Tibial nerve (tissue), 4 donors: Measurements from ENCODE around the gene ERI3.

Experiments used
- CTCF ChIP-seq, 5 experiments: fragments of 200-600 bp in 3 of 5; fragments of 450-650 bp in 2 of 5; sonication (generic) in 3 of 5; IDR thresholded peaks; one replicate each; pipeline ENCODE4 v1.5.1; 2016 to 2019; ENCODE audit warnings: antibody characterized with exemption in 5 of 5, mild to moderate bottlenecking in 3 of 5, moderate library complexity in 2 of 5
- EP300 ChIP-seq, 2 donors: sonication (generic); formaldehyde crosslinking; IDR thresholded peaks; one replicate each; pipeline ENCODE4 v1.6.1; 2017; ENCODE audit warnings: antibody characterized with exemption in 2 of 2, mild to moderate bottlenecking in 1 of 2
- POLR2A ChIP-seq, 2 donors: fragments of 450-650 bp; IDR thresholded peaks; one replicate each; pipeline ENCODE4 v1.6.1; 2017; ENCODE audit warnings: antibody characterized with exemption in 2 of 2, mild to moderate bottlenecking in 2 of 2, moderate library complexity in 2 of 2

- no peak for TF ChIP-seq CTCF (IDR thresholded peaks at IDR 0.05)
- TF ChIP-seq POLR2A (IDR thresholded peaks at IDR 0.05), result no peak
- no peak for TF ChIP-seq EP300 (IDR thresholded peaks at IDR 0.05)
Measured at GRCh38 chr1:44236490-44237272, 118.4 kb downstream of the ERI3 start.
